H54 (cell line): ENCODE data around the gene TMEM164.

ENCODE experiments used
- DNase-seq: peaks from one replicate; pipeline ENCODE4 v3.0.0; 2011; ENCODE audit warnings: low spot score, mixed read lengths; ENCODE audit not compliant: insufficient read length
- FAIRE-seq: peaks from 3 replicates; lab custom pipeline; 2011; peaks lifted over from hg19 to GRCh38; lab: Jason Lieb, UNC
- POLR2A ChIP-seq: IDR thresholded peaks from 2 replicates; pipeline ENCODE4 v1.6.1; 2011; ENCODE audit warnings: low read depth, mild to moderate bottlenecking, low read length

TMEM164 gene

DNA sequence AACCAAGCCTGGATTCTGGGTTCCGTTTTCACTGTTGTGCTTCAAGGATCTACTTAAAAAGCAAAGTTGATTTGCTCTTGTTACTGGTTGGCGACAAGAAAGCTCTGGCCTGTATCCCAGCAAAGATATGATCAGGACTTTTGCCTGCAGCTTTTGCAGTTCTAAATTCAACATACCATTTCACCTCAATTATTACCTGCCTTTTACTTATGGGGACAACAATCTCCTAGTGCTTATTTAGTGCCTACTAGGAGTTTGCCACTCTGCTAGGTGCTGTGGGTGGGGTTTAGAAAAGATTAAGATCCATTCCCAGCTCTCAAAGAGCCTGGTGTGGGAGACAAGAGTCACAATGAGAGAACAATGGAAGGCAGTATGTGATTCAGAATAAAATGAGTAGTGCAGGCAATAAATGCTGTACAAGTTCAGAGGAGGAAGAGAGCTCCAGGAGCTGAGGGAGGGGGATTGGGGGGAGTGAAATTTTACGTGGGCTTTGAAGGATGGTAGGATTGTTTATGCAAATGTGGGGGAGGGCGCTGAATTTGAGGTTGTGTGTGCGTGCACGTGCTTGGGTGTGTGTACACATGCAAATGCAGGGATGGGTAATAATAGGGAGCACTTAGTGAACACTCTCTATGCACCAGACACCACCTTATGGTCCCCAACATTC, 5.0 kb upstream of the TMEM164 start:
- DNase-seq (no peak), FAIRE-seq (no peak)

GRCh38 chrX:110000000-110000399, 2.9 kb upstream of the TMEM164 start:
- TF ChIP-seq POLR2A = no peak
- DNase-seq (no peak), FAIRE-seq (no peak)

More for the DNA sequence above, 5.0 kb upstream of the TMEM164 start:
- TF ChIP-seq POLR2A = no peak

GRCh38 chrX:110000847-110001713, 1.8 kb upstream of the TMEM164 start:
- no peak for FAIRE-seq
- no peak for TF ChIP-seq POLR2A
- no peak for DNase-seq

- no peak for FAIRE-seq
- TF ChIP-seq POLR2A = no peak
- DNase-seq = no peak
Measured at GRCh38 chrX:110001740-110002299, 1.1 kb upstream of the TMEM164 start.

GRCh38 chrX:110003167-110004156, 548 bp downstream of the TMEM164 start:
- no peak for FAIRE-seq
- no peak for DNase-seq
- no peak; the same call in 1 of the 2 replicates for TF ChIP-seq POLR2A

- no peak for TF ChIP-seq POLR2A
- FAIRE-seq (no peak), DNase-seq (no peak)
Measured at GRCh38 chrX:110004215-110004614, 1.3 kb downstream of the TMEM164 start.

GRCh38 chrX:110004731-110005369, 1.9 kb downstream of the TMEM164 start:
- TF ChIP-seq POLR2A = no peak
- FAIRE-seq = no peak
- no peak for DNase-seq

DNA sequence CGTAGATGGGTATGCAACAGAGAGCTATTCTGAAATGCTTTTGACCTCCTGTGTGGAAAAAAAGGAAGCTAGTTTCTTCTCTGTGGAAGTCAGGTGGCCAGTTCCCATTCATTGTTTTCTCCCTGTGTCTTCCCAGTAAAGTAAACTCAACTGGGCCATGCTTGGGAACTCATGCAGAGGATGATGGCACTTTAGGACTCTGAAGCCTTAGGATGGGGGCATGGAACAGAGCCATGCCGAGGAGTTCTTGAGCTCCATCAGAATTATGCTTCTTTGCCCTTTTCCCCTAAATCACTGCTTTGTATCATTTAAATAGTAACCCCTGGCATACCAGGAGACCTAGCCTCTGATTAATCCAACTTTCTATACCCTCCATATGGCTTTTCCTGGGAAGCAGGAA, 3.2 kb downstream of the TMEM164 start:
- DNase-seq (no peak), FAIRE-seq (no peak)
- TF ChIP-seq POLR2A = no peak

- no peak for FAIRE-seq
Measured at GRCh38 chrX:110006821-110007375, 4.0 kb downstream of the TMEM164 start.

DNA sequence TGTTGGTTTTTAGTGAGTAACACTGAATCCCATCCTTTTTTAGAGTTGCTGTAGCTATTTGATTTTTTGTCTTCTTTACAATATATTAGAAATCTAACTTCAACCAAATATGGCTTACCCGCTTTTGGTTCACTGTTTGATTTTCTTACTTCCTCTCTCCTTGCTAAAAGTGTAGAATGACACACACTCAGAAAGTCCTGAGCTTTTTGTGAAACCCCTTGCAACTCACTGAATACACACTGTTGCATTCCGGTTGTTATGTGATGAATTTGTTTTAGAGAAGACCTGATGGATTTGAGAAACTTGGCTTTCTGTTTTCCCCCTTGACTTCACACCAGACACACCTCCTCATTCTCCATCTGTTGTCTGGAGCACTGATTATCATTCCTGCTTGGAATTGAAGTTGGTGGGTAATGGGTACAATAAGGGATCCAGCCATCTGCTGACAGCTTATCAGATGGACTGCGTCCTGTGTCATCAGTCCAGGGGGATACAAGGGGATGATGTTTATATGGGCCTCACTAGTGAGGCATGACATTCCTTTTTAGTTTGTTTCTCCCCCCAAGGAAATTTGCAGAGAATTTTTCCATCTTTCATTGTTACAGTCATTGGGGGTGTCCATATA, 5.2 kb downstream of the TMEM164 start:
- no peak for FAIRE-seq
- no peak for DNase-seq
- TF ChIP-seq POLR2A = no peak

More at GRCh38 chrX:110006821-110007375, 4.0 kb downstream of the TMEM164 start:
- no peak for TF ChIP-seq POLR2A
- no peak for DNase-seq

DNA sequence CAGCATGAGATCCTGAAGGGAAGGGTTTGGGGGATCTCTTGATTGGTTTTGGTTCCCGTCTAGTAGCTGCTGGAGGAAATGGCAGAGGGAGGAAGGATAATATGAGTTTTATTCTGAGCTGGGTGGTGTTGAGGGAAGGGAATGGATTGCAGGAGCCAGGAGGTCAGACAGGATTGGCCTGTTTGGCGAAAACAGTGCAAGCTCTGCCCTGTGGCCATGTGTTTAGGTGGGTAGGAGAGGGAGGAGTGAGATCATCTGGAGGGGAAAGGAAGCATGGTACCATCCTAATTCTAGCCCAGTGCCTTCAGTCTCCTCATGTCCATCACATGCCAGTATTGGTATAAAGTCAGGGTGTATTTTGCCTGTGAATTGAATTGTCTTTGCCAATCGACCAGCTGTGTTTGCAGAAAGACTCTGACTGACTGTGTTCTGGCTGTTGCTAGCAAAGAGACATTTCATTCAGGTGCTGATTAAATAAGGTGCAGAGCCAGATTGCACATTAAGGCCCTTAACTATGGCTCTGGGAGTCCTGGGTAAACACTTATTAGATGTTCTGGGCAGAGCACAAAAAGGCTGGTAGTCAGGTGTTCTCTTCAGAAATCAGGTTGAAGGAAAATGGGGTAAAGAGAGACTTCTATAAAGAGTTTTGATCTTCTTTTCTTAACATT, 10.0 kb downstream of the TMEM164 start:
- DNase-seq = no peak
- no peak for FAIRE-seq
- no peak for TF ChIP-seq POLR2A
